Measurements from ENCODE around the gene PCSK5.

The PCSK5 gene

GRCh38 chr9:76370396-76371023, 480.0 kb downstream of the PCSK5 start:
- H3K27me3 ChIP-seq (ENCODE audit: insufficient read depth, low read length) = no peaks in the 10 kb centered on the region
- no peak overlapping the region for H3K27ac ChIP-seq (ENCODE audit: low read length)
- H3K4me1 ChIP-seq (ENCODE audit: insufficient read depth, low read length) = peaks cover 6% of the 10 kb centered on the region; the same call in 1 of the 2 replicates
- no peak overlapping the region for H3K4me3 ChIP-seq (ENCODE audit: low read length)
- H3K9me3 ChIP-seq (ENCODE audit: insufficient read depth, low read depth, low read length) = no peaks in the 10 kb centered on the region
- H3K36me3 ChIP-seq (ENCODE audit: insufficient read depth, low read depth, low read length) = no peaks in the 10 kb centered on the region
- no peak overlapping the region for H3K9ac ChIP-seq (ENCODE audit: low read depth, low read length)

DNA sequence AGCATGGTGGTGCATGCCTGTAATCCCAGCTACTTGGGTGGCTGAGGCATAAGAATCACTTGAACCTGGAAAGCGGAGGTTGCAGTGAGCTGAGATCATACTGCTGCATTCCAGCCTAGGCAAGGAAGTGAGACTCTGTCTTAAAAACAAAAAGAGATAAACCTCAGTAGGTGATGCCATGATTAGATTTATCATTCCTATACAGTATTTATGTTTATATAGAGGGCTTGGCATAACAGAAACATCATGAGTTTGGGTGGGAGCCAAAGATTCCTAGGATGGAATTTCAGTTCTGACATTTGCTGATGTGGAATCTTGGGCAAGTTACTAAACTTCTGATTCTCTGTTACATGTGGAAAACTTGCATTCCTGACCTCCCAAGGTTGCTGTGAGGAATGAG, 481.4 kb downstream of the PCSK5 start:
- H3K4me1 ChIP-seq (ENCODE audit: insufficient read depth, low read length) = peaks cover 6% of the 10 kb centered on the region; the same call in 1 of the 2 replicates
- no peaks in the 10 kb centered on the region for H3K9me3 ChIP-seq (ENCODE audit: insufficient read depth, low read depth, low read length)
- H3K9ac ChIP-seq (ENCODE audit: low read depth, low read length) = no peak overlapping the region
- H3K36me3 ChIP-seq (ENCODE audit: insufficient read depth, low read depth, low read length) = no peaks in the 10 kb centered on the region
- no peak overlapping the region for H3K27ac ChIP-seq (ENCODE audit: low read length)
- no peak overlapping the region for H3K4me3 ChIP-seq (ENCODE audit: low read length)
- H3K27me3 ChIP-seq (ENCODE audit: insufficient read depth, low read length) = no peaks in the 10 kb centered on the region

DNA sequence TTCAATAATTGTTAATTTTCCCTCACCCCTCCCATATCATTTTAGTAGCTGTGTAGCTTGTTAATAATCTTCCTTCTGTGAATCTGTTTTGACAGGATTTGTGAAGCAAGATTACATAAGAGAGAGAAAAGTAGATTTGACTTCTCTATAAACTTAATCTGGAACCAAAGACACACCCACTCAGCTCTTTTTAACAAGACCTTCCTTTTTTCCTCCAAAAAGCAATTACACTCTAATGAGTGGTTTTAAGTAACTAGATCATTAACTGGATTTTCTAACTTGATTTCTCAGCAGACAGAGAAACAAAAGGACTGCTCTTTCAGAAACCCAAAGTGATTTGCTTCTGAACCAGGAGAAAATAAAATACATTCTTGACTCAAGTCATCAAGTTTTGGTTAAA, 481.9 kb downstream of the PCSK5 start:
- Histone ChIP-seq H3K4me1 (ENCODE audit: insufficient read depth, low read length) (peaks cover 6% of the 10 kb centered on the region; the same call in 1 of the 2 replicates), H3K27ac (ENCODE audit: low read length) (no peak overlapping the region), H3K9me3 (ENCODE audit: insufficient read depth, low read depth, low read length) (no peaks in the 10 kb centered on the region), H3K9ac (ENCODE audit: low read depth, low read length) (no peak overlapping the region), H3K4me3 (ENCODE audit: low read length) (no peak overlapping the region), H3K27me3 (ENCODE audit: insufficient read depth, low read length) (no peaks in the 10 kb centered on the region), H3K36me3 (ENCODE audit: insufficient read depth, low read depth, low read length) (no peaks in the 10 kb centered on the region)

DNA sequence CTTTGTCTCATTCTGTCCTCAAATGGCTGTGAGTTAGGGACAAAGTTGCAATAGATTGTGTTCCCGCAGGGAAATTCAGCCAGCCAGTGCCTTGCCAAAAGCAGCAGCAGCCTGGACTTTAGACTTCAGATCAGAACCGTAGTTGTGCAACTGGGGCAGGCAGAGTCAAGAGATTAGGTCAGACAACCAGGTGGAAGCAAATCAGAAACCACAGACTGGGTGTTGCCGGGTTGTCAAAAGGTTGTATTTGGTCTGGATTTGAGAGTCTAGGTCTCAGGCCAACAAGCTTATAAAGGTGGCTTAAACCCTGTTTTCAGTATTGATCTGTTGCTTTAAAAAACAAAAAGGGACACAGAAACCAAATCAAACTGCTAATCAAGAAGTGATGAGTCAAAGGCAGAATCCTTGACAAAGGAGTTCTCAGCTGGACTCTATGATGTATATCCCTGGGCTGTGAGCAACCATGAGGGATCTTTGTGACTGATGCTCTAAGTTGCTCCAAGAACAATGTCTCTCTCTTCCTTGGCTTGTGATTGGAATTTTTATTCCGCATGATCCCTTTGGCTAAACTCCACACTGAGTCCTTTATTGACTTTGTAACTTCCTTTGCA, 482.8 kb downstream of the PCSK5 start:
- Histone ChIP-seq H3K4me3 (ENCODE audit: low read length) (no peak overlapping the region), H3K36me3 (ENCODE audit: insufficient read depth, low read depth, low read length) (no peaks in the 10 kb centered on the region), H3K9ac (ENCODE audit: low read depth, low read length) (no peak overlapping the region), H3K27ac (ENCODE audit: low read length) (no peak overlapping the region), H3K27me3 (ENCODE audit: insufficient read depth, low read length) (no peaks in the 10 kb centered on the region), H3K4me1 (ENCODE audit: insufficient read depth, low read length) (peaks cover 6% of the 10 kb centered on the region; the same call in 1 of the 2 replicates), H3K9me3 (ENCODE audit: insufficient read depth, low read depth, low read length) (no peaks in the 10 kb centered on the region)

DNA sequence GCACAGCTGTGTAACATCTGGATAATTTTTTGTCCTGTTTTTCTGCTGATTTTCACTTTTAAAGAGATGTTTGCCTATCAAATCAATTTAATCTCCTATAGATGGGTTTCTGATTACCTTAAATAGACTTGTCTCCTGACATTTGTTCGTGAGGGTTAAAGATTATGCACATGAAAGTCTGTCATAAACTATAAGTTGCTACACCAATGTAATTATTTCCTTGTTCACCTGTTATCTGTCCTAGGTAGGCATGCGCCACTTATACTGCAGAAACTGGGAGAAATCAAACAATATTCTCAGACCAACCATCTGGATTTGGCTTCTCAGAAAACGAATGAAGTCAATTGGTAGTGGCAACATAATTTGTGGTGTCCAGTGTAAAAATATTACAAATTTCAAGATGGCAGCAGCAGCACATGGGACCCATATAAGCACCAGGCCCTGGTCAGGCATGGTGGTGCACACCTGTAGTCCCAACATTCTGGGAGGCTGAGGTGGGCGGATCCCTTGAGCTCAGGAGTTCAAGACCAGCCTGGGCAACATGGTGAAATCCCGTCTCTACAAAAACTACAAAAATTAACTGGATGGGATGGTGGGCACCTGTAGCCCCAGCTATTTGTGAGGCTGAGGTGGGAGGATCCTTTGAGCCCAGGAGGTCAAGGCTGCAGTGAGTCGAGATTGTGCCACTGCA, 483.5 kb downstream of the PCSK5 start:
- no peak overlapping the region for H3K4me3 ChIP-seq (ENCODE audit: low read length)
- H3K9me3 ChIP-seq (ENCODE audit: insufficient read depth, low read depth, low read length) = no peaks in the 10 kb centered on the region
- H3K4me1 ChIP-seq (ENCODE audit: insufficient read depth, low read length) = peaks cover 6% of the 10 kb centered on the region; the same call in 1 of the 2 replicates
- H3K27me3 ChIP-seq (ENCODE audit: insufficient read depth, low read length) = no peaks in the 10 kb centered on the region
- H3K27ac ChIP-seq (ENCODE audit: low read length) = no peak overlapping the region
- H3K36me3 ChIP-seq (ENCODE audit: insufficient read depth, low read depth, low read length) = no peaks in the 10 kb centered on the region
- no peak overlapping the region for H3K9ac ChIP-seq (ENCODE audit: low read depth, low read length)

DNA sequence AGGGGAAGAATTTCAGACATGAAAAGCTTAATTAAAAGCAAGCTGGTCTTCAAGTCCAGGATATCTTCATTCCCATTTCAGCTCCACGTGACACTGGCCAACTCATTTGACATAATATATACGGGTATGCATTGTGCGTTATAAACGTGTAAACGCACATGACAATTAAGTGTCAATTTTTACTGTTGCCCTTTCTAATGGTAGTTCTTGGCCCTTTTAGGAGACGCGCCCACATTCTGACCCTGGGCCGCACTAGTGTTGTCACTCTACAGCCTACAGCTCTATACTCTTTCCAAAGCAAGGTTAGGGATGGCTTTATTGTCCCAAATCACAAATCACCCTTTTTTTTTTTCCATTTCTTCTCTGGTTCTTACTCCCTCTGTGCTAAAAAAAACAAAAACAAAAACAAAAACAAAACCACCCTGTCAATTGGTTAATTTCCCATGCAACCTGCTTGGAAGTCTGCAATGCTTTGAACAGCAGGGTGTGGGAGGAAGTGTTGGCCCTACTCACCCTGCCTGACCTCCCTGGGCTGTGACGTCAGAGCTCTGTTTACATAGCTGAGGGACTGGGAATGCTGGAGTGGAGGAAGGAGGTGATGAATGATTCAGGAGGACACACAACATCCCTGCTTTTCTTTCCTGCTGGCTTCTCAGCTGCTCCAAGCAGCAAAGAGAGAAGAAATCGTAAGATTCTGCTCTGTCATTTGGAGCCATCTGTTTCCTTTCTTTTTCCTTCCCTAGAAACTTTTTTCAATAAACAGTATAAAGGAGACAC, 484.5 kb downstream of the PCSK5 start:
- Histone ChIP-seq H3K27me3 (ENCODE audit: insufficient read depth, low read length) (no peaks in the 10 kb centered on the region), H3K9me3 (ENCODE audit: insufficient read depth, low read depth, low read length) (no peaks in the 10 kb centered on the region), H3K4me1 (ENCODE audit: insufficient read depth, low read length) (peaks cover 6% of the 10 kb centered on the region; the same call in 1 of the 2 replicates), H3K9ac (ENCODE audit: low read depth, low read length) (no peak overlapping the region), H3K36me3 (ENCODE audit: insufficient read depth, low read depth, low read length) (no peaks in the 10 kb centered on the region), H3K4me3 (ENCODE audit: low read length) (no peak overlapping the region), H3K27ac (ENCODE audit: low read length) (no peak overlapping the region)

GRCh38 chr9:76377791-76378190, 487.3 kb downstream of the PCSK5 start:
- Histone ChIP-seq H3K4me3 (ENCODE audit: low read length) (no peak overlapping the region), H3K36me3 (ENCODE audit: insufficient read depth, low read depth, low read length) (no peaks in the 10 kb centered on the region), H3K27me3 (ENCODE audit: insufficient read depth, low read length) (no peaks in the 10 kb centered on the region), H3K9me3 (ENCODE audit: insufficient read depth, low read depth, low read length) (no peaks in the 10 kb centered on the region), H3K27ac (ENCODE audit: low read length) (no peak overlapping the region), H3K9ac (ENCODE audit: low read depth, low read length) (no peak overlapping the region), H3K4me1 (ENCODE audit: insufficient read depth, low read length) (peaks cover 4% of the 10 kb centered on the region; the same call in 1 of the 2 replicates)

DNA sequence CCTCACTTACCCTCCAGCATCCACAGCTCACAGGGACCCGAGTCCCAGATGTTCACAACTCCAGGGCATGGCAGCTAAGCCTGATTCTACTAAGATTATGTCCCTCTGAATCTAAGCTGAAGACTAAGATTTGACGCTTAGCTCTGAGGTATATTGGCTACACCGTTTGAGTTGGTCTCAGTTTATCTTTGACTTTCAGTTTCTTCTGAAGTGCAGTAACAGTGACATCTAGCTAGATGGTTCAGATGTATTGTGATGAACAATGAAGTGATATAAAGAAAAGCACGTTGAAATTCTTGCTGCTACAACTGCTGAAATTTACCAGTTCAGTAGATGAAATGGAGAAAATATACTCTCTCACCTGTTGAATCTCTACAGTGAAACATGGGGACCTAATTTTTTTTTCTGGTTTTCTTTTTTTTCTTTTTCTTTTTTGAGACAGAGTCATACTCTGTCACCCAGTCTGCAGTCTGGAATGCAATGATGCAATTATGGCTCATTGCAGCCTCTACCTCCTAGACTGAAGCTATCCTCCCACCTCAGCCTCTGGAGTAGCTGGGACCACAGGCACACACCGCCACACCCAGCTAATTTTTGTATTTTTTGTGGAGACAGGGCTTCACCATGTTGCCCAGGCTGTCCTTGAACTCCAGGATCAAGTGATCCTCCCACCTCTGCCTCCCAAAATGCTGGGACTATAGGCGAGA, 488.0 kb downstream of the PCSK5 start:
- Histone ChIP-seq H3K4me1 (ENCODE audit: insufficient read depth, low read length) (peaks cover 3% of the 10 kb centered on the region; the same call in 1 of the 2 replicates), H3K4me3 (ENCODE audit: low read length) (no peak overlapping the region), H3K27ac (ENCODE audit: low read length) (no peak overlapping the region), H3K9ac (ENCODE audit: low read depth, low read length) (no peak overlapping the region), H3K27me3 (ENCODE audit: insufficient read depth, low read length) (no peaks in the 10 kb centered on the region), H3K36me3 (ENCODE audit: insufficient read depth, low read depth, low read length) (no peaks in the 10 kb centered on the region), H3K9me3 (ENCODE audit: insufficient read depth, low read depth, low read length) (no peaks in the 10 kb centered on the region)

- Histone ChIP-seq H3K27ac (ENCODE audit: low read length) (no peak overlapping the region), H3K9me3 (ENCODE audit: insufficient read depth, low read depth, low read length) (no peaks in the 10 kb centered on the region)
Measured at GRCh38 chr9:76379494-76379893, 489.0 kb downstream of the PCSK5 start.

GRCh38 chr9:76390656-76391055, 500.2 kb downstream of the PCSK5 start:
- no peaks in the 10 kb centered on the region for H3K9me3 ChIP-seq (ENCODE audit: insufficient read depth, low read depth, low read length)
- H3K27ac ChIP-seq (ENCODE audit: low read length) = no peak overlapping the region
- no peak overlapping the region for H3K4me3 ChIP-seq (ENCODE audit: low read length)
- no peak overlapping the region for H3K9ac ChIP-seq (ENCODE audit: low read depth, low read length)
- no peaks in the 10 kb centered on the region for H3K4me1 ChIP-seq (ENCODE audit: insufficient read depth, low read length)
- no peaks in the 10 kb centered on the region for H3K27me3 ChIP-seq (ENCODE audit: insufficient read depth, low read length)
- H3K36me3 ChIP-seq (ENCODE audit: insufficient read depth, low read depth, low read length) = peaks cover 49% of the 10 kb centered on the region; the same call in 1 of the 2 replicates

More at GRCh38 chr9:76379494-76379893, 489.0 kb downstream of the PCSK5 start:
- no peaks in the 10 kb centered on the region for H3K27me3 ChIP-seq (ENCODE audit: insufficient read depth, low read length)
- H3K4me1 ChIP-seq (ENCODE audit: insufficient read depth, low read length) = no peaks in the 10 kb centered on the region; the same call in 1 of the 2 replicates
- H3K36me3 ChIP-seq (ENCODE audit: insufficient read depth, low read depth, low read length) = no peaks in the 10 kb centered on the region
- no peak overlapping the region for H3K9ac ChIP-seq (ENCODE audit: low read depth, low read length)
- no peak overlapping the region for H3K4me3 ChIP-seq (ENCODE audit: low read length)
